HG02885 (cell line): ENCODE data around the gene KLF13.

Experiments
- ATAC-seq: cut with Tn5 transposase; IDR thresholded peaks from one replicate; pipeline ENCODE4 v1.9.1; 2021; ENCODE audit warnings: mild to moderate bottlenecking; ENCODE audit not compliant: unreplicated experiment, poor library complexity

Gene KLF13

DNA sequence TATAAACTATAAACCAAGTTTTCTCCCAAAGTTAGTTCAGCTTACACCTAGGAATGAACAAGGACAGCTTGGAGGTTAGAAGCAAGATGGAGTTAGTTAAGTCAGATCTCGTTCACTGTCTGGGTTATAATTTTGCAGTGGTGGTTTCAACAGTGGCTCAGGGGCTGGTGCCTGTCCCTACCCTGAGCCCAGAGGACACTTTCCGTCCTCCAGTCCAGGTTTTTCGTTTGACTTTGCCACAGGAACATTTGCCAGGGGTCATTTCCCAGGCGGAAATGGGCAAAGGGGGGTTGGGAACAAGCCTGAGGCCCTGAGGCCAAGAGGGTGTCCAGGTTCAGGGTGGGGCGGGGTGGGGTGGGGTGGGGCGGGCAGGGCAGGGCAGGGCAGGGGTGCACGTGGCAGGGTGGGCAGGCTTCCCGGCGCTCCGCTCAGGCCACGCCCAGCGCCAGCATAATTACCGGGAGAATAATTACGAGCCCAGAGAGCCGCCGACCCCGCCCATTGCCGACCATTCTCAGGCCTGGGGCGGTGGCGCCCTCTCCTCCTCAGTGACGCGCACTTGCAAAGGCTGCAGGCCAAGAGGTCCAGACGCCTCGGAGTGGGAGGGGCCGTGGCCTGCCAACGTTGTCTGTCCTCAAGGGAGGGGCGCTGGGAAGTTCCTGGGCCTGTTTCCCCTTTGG is 70.4 kb downstream of the KLF13 start:
- ATAC-seq = no peak

DNA sequence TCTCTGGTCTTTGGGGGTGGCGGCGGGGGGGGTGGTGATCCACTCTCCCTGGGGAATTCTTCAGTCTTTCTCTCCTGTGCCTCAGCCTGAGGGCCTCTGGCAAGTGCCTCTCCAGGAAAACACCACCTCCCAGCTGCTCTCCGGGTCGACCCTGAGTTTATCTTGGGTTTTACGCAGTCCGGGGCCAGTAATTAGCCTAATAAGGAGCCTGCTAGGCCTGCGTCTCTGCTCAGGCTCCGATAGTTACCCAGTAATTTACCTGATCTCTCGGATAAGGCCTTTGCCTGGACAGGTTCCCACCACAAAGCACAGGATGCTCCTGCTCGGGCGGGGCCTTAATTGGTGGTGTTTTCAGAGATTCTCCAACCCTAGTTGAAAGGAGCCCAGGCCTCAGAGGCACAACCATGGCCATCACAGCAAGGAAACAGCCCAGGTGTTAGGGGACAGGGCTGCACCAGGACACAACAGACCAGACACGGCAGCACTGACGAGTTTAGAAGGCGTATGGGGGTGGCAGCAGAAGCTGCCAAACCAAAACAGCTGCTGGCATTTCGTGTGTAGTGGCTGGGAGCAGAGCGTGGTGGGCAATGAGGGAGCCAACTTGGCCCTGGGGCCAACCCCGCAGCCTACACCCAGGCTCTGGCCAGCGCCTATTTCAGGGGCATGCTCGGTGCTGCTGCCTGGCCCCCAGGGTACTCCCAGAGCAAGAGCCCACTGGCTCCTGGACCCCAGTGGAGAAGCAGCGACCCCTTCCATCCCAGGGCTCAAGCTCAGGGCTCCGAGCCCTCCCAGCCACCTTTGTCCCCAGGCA is 71.4 kb downstream of the KLF13 start:
- no peak for ATAC-seq

DNA sequence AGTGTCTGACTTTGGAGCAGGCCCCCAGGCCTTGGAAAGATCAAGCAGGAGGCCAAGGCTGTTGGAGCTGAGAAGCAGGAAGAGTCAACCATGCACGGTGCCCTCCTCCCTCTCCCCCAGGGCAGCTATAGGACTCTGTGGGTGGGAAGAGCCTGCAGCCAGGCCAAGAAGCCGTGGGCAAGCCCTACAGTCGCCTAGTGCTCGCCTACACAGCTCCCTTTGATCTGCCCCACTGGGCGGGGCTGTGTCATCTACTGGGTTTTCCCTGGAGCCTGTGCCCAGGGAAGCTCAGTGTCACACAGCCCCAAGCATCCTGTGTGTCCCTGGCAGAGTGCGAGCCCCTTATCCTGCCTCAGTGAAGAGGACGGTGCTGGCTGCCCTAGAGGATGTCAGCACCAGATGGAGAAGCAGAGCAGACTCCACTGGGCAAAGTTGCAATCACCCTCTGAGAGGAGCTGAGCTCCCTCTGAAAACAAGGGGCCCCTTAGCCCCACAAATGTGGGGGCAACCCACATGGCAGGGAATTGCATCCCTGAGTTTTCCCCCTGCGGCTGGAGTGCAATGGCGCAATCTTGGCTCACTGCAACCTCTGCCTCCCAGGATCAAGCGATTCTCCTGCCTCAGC is 72.2 kb downstream of the KLF13 start:
- no peak for ATAC-seq

DNA sequence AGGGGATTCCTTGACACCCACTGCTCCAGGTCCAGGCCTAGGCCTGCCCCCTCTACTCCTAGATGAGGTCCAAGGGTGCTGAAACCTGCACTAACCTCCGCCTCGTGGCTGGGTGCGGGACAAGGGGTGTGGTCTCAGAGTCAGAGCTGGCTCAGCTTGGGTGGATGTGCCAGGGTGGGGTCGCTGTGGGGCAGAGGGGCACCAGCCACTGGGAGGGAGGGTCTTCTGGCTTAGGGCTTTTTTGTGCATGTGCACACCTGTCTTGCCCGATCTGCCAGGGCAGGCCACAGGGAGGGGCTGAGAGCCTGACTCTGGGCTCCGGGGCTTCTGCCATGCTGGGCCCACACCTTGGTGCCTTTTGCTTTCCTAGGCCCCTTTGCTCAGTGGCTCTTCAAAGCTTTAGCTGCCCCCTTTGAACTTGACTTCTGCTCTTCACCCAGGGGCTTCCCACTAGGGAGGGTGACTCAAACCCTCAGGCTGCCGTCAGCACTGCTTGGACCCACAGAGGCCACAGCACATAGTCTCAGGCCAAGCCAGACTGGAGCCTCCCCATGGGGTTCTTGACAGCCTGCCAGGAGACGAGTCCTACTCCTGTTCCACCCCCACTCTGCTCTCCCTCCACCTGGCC is 73.0 kb downstream of the KLF13 start:
- ATAC-seq = no peak

DNA sequence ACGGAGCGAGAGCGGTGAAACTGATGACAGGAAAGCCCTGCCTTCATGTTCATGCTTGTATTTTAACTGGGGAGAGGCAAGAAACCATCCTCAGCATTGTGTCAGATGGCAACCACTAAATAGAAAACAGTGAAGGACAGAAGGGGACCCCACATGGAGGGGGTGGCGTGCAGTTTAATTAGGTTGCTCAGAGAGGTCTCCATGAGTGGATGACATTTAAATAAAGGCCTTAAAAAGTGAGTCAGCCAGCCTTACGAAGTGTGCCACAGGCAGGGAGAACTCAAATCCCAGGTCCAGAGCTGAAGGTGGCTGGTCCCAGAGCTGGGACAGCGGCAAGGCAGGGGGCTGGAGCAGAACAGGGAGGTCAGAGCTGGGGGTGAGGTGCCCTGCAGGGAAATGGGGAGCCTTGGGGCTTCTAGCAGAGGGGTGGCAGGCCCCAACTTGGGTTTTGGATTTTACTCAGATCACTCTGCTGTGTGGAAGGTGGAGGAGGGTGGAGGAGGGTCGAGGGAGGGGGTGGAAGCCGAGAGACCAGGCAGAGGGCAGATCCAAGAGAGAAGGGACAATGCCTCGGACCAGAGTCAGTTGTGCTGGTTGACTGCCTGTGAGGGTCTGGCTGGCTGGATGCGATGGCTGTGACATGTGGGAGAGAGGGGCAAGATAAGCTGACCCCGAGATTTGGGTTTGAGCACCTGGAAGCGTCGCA is 73.7 kb downstream of the KLF13 start:
- no peak for ATAC-seq

DNA sequence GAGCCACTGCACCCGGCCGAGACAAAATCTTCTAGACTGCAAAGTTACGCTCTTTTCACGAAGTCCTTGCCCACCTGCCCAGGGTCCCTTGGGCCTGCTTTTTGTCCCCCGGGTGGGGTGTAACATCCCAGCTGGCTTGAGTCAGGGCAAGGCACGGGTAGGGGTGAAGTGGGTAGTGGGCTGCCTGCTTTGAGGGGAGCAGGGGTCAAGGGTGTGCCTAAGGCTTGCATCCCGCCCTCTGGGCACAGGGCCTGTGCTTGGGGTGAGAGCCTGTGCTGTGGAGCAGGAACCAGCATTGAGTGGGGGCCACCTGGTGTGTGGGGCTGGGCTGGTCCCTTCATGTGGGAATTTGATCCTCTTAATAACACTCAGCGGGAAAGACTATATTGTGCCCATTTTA is 74.6 kb downstream of the KLF13 start:
- ATAC-seq = no peak

DNA sequence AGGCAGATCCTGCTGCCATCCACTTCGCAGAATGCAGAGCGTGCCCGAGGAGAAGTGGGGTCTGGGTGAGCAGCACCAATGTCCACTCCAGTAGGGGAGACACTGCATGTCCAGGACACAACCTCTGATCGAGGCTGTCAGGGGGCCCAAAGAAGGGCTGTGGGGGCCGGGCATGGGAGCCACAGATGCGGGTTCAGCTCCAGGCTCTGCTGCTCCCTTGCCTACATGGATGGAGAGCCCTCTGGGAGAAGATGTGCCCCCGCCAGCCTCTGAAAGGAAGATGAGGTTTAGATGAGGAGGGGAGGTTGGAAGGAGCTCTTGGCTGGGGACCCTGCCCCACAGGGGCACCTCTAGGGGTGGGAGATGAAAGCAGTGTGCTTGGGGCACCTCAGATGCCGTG is 75.4 kb downstream of the KLF13 start:
- no peak for ATAC-seq

DNA sequence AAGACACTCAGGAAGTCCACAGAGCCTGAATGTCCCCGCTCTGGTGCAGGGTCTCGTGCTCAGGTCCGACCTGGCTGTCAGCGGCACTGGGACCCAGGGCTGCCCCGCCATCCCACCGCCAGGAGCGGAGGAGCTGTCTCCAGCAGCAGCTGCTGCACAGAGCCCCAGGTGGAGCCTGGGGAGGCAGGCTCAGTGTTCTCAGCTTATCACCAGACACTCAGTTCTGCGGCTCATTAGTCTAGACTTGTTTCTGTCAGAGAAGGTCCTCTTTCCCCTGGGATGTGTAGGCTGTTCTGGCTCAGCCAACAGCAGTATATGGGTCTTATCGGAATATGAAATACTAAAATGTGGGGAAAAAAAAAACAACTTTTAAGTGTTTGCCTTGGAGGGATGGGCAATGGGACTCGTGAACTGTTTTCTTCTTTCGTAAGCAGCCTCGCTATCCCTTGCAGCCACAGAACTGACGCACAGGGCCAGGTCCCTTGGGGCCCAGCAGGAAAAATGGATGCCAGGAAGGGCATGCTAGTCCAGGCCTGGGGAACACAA is 75.9 kb downstream of the KLF13 start:
- ATAC-seq = no peak

DNA sequence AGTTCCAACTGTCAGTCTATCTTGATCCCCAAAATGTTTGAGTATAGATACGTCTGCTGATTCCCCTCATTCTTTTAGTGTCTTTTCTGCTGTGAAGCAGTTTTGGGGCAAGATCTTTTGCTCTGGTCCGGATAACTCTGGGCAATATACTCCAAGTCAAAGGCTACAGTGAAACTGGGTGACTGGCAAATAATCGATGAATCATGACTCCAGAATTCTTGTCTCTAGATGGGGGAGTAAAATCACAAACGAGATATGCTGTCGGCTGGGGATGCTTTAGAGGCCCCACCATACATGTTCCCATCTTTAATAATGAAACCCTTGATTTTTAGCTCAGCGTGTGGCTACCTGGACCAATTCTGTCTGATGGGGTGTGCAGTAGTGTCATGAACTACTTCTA is 76.5 kb downstream of the KLF13 start:
- no peak for ATAC-seq

DNA sequence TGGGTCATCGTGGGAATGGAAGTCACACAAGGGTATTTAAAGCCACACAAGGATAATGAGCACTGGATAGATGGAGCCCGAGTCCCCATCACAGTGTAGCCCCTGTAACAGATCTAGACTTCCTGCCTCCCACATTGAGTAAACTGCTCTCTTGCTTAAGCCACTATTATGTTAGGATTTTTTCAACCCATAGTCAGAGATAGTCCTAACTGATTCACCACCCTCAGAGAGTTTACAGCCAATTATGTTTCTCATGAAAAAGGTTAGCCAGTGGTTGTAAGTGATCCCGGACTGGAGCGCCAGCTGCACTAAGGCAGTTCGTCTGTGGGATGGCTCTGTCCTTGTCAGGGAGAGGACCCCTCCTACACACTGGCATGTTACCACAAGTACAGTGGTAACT is 77.0 kb downstream of the KLF13 start:
- ATAC-seq = no peak

DNA sequence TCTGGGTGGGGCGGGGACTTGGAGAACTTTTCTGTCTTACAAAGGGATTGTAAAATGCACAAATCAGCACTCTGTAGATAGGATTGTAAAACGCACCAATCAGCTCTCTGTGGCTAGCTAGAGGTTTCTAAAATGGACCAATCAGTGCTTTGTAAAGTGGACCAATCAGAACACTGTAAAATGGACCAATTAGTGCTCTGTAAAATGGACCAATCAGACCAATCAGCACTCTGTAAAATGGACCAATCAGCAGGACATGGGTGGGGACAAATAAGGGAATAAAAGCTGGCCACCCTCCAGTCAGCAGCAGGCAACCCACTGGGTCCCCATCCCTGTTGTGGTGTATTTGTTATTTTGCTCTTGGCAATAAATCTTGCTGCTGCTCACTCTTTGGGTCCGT is 77.7 kb downstream of the KLF13 start:
- ATAC-seq = no peak

DNA sequence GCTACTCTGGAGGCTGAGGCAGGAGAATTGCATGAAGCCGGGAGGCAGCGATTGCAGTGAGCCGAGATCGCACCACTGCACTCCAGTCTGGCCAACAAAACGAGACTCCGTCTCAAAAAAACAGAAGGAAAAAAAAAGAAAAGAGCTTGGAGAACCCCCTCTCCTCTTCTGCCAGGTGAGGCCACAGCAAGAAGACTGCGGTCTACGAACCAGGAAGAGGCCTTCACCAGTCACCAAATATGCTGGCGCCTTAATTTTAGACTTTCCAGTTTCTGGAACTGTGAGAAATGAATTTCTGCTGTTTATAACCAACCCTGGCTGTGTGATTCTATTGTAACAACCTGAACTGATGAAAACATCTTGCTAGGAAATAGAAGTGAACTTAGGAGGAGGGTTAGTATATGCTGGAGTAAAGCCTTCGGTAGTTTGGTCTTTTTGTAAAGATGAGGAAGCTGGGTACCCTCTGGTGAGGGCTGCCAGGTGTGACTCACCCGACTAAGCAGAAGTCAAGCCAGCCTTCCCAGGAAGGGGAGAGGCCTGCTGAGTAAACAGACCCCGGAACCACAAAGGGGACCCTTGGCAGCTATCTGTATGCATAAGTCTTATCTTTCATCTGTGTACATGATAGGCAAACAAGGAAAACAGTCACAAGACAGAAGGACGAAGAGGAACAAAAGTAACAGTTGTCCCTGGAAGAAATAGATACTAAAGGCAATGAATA is 78.7 kb downstream of the KLF13 start:
- ATAC-seq = no peak

DNA sequence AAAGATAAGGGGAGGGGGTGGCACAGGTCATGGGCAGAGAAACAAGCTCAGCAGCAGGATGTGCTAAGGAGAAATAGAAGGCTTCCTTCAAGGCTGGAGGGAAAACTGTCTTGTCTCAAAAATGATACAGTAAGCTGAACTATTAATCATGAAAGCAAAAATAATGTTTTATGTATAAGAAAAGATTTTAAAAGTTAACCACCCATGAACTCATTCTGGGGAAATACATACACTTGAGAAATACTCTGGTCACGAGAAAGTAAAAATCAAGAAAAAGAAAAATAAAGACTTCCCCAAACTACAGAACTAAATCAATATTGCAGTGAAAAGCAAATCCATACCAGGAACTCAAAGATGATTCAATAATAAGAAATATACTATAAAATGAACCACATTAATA is 80.7 kb downstream of the KLF13 start:
- no peak for ATAC-seq

DNA sequence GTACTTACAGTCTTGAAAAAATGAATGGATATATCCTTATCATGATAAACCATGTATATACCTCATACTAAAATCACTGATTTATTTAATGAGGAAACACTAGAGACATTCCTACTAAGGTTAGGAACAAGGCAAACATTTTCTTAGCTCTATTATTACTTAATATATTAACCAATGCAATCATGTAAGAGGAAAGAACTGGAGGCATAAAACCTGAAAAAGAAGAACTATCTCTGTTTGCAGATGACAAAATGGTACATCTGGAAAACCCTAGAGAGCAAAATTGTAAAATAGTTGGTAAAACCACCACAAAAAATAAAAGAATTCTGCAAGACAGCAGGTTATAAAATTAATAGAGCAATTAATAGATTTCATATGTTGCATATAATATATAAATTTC is 81.2 kb downstream of the KLF13 start:
- ATAC-seq = no peak

DNA sequence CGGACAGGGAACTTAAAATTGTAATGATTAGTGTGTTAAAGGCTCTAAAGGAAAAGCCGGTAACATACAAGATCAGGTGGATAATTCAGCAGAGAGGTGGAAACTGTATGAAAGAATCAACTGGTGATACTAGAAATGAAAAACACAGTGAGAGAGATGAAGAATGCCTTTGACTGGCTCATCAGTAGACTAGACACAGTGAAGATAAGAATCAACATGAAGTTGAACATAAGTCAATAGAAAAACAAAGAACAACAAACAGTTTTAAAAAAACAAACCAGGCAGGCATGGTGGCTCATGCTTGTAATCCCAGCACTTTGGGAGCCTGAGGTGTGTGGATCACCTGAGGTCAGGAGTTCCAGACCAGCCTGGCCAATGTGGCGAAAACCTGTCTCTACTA is 82.1 kb downstream of the KLF13 start:
- ATAC-seq = no peak

DNA sequence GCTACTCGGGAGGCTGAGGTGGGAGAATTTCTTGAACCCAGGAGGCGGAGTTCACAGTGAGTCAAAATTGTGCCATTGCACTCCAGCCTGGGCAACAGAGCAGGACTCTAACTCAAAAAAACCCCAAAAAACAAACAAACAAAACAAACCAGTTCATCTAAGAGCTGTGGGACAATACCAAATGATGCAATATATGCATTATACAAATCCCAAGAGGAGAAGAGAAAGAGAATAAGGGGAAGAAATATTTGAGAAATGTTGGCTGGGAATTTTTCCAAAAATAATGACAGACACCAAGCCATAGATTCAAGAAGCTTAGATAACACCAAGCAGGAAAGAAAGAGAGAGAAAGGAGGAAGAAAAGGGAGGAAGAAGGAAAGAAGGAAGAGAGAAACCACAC is 82.5 kb downstream of the KLF13 start:
- ATAC-seq = no peak

DNA sequence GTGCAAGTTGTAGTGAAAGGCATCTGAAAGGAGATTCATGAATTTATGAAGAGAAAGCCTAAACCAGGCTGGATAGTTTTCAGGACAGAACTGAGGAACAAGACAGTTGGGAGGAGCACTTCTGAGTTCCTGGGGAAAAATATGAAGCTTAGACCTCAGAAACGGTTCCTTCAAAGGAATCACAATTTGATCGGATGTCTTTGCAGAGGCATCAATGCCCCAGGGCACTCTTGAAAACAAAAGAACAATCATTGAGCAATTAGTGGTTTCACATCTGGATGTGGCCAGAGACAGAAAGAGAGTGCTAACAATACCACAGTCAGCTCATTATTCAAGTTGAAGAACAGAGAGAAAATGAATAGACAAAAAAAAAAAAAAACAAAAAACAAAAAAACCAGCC is 86.2 kb downstream of the KLF13 start:
- ATAC-seq = no peak

DNA sequence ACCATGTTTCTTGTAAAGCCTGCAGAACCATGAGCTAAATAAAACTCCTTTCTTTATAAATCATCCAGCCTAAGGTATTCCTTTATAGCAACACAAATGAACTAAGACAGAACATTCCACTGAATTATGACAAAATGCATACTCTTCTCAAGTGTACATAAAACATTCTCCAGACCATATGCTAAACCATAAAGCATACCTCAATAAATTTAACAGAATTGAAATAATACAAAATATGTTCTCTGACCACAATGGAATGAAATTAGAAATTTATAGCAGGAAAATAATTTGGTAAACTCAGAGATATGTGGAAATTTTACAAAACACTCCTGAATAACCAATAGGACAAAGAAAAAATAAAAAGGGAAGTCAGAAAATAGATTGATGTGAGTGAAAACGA is 88.6 kb downstream of the KLF13 start:
- ATAC-seq = no peak

DNA sequence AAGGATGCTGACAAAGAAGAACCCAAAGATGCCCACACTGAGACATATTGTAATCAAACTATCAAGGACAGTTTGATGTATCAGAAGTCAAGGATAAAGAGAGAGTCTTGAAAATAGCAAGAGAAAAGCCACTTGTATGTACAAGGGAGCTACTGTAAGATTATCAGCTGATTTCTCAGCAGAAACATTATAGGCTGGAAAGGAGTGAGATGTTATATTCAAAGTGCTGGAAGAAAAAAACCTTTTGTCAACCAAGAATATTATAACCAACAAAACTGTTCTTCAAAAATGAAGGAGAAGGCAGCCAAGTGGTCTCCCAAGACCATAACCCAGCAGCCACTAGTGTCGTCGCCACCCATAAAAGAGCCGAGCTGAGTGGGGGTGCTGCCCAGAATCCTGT is 93.2 kb downstream of the KLF13 start:
- no peak for ATAC-seq

DNA sequence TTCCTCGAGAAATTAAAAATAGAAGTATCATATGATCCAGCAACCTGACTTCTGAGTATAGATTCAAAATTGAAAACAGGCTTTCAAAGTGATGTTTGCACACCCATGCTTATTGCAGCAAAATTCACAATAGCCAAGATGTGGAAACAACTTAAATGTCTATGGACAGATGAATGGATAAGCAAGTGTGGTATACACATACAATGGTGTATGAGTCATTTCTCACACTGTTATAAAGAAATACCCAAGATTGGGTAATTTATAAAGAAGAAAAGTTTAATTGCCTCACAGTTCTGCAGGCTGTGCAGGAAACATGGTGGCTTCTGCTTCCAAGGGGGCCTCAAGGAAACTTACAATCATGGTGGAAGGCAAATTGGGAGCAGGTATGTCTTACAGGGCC is 100.8 kb downstream of the KLF13 start:
- no peak for ATAC-seq
